Body of pancreas (tissue), 4 donors: ENCODE data around the gene CEACAM1. TPM values are rescaled to one million over a fixed set of nuclear protein-coding genes. Genes with fewer than 3 reads are reported as not detected.

Experiments
- ATAC-seq: fragments of 150-250 bp; one replicate; pipeline ENCODE4 v1.9.1; 2016
- DNase-seq, 4 donors: peaks; one replicate each; pipeline ENCODE4 v3.0.0-alpha.2; 2019
- H3K27ac ChIP-seq, 4 donors: fragments of 200-600 bp; sonication (generic); 1 replicate in 3 of 4; 2 replicates in 1 of 4; pipeline versions ENCODE4 v1.5.1 to v1.6.1; 2016 to 2019; ENCODE audit warnings: mild to moderate bottlenecking in 1 of 4, mixed read lengths in 1 of 4, moderate library complexity in 1 of 4
- H3K27me3 ChIP-seq, 2 donors: fragments of 200-600 bp; sonication (generic); one replicate each; pipeline ENCODE4 v1.6.0; 2016; ENCODE audit warnings: mild to moderate bottlenecking in 1 of 2
- H3K36me3 ChIP-seq, 2 donors: fragments of 200-600 bp; sonication (generic); replicated peaks in 1 of 2; 2 replicates each; pipeline ENCODE4 v1.5.1; 2016; ENCODE audit warnings: low read depth in 2 of 2; ENCODE audit not compliant: insufficient read depth in 1 of 2
- H3K4me1 ChIP-seq: fragments of 200-600 bp; sonication (generic); one replicate; pipeline ENCODE4 v1.6.0; 2016
- H3K4me3 ChIP-seq, 2 donors: fragments of 200-600 bp; sonication (generic); 1 replicate in 1 of 2; 2 replicates in 1 of 2; pipeline ENCODE4 v1.5.1; 2016 to 2019
- H3K9me3 ChIP-seq, 3 donors: fragments of 200-600 bp; sonication (generic); 1 replicate in 2 of 3; 2 replicates in 1 of 3; pipeline ENCODE4 v1.5.1; 2016
- CTCF ChIP-seq, 7 experiments: fragments of 450-650 bp in 4 of 7; fragments of 200-600 bp in 3 of 7; sonication (generic) in 3 of 7; IDR thresholded peaks; one replicate each; pipeline ENCODE4 v1.5.1; 2016 to 2019; ENCODE audit warnings: antibody characterized with exemption in 7 of 7
- POLR2A ChIP-seq, 3 donors: fragments of 450-650 bp; IDR thresholded peaks; one replicate each; pipeline ENCODE4 v1.6.1; 2016; ENCODE audit warnings: antibody characterized with exemption in 3 of 3, mild to moderate bottlenecking in 2 of 3
- whole genome bisulfite sequencing, 2 donors: methylation state at CpG; one replicate each; pipeline ENCODE4 v1.1.5; 2017; 5-methylcytosine and 5-hydroxymethylcytosine counted together
- intact Hi-C: fragments of 100-400 bp; cut with DNase I; formaldehyde crosslinking; loops from one replicate; pipeline ENCODE4 v1.15.1; 2023
- total RNA-seq, 2 donors: library from RNA; depleted of rRNA; stranded (reverse); fragments of >200 nt; gene quantifications; one replicate each; pipeline ENCODE4 v1.1.0, GENCODE V29; 2016

Gene CEACAM1
- total RNA-seq, 2 donors from 2014 or later = 1.8 to 2.3 TPM

- ATAC-seq = no peak
- Histone ChIP-seq H3K36me3 (no peaks in the 10 kb centered on the region), H3K9me3 (no peaks in the 10 kb centered on the region), H3K4me3 (no peak overlapping the region), H3K4me1 (peaks cover 11% of the 10 kb centered on the region), H3K27ac (no peak overlapping the region), H3K27me3 (no peaks in the 10 kb centered on the region)
- intact Hi-C loops = no loop called here
- 82 to 91% methylated on average over 2 of the region's 2 CpGs for WGBS, 2 donors
- no peak for DNase-seq
- TF ChIP-seq POLR2A (IDR thresholded peaks at IDR 0.05) (no peak), CTCF (IDR thresholded peaks at IDR 0.05) (no peak)
Measured at GRCh38 chr19:42477933-42478332, 50.3 kb downstream of the CEACAM1 start.

GRCh38 chr19:42477117-42477516, 51.2 kb downstream of the CEACAM1 start:
- ATAC-seq (no peak), DNase-seq (no peak)
- Histone ChIP-seq H3K4me1 (peaks cover 11% of the 10 kb centered on the region), H3K27ac (no peak overlapping the region), H3K4me3 (no peak overlapping the region), H3K9me3 (no peaks in the 10 kb centered on the region), H3K36me3 (no peaks in the 10 kb centered on the region), H3K27me3 (no peaks in the 10 kb centered on the region)
- TF ChIP-seq CTCF (IDR thresholded peaks at IDR 0.05) (no peak), POLR2A (IDR thresholded peaks at IDR 0.05) (no peak)
- intact Hi-C loops = no loop called here
- 94 to 95% methylated on average over 2 of the region's 2 CpGs for WGBS, 2 donors

- ATAC-seq (no peak), DNase-seq (no peak)
- 77 to 81% methylated on average over 4 of the region's 4 CpGs for WGBS, 2 donors
- intact Hi-C loops = no loop called here
- Histone ChIP-seq H3K36me3 (no peaks in the 10 kb centered on the region), H3K4me3 (no peak overlapping the region), H3K27ac (no peak overlapping the region), H3K4me1 (peaks cover 9% of the 10 kb centered on the region), H3K27me3 (no peaks in the 10 kb centered on the region), H3K9me3 (no peaks in the 10 kb centered on the region)
- TF ChIP-seq POLR2A (IDR thresholded peaks at IDR 0.05) = no peak
- TF ChIP-seq CTCF (IDR thresholded peaks at IDR 0.05) = no peak
Measured at GRCh38 chr19:42475366-42475765, 52.9 kb downstream of the CEACAM1 start.

- no peaks in the 10 kb centered on the region for H3K9me3 ChIP-seq
- 65 to 79% methylated on average over 4 of the region's 4 CpGs for WGBS, 2 donors
- no peaks in the 10 kb centered on the region for H3K27me3 ChIP-seq
- DNase-seq (no peak), ATAC-seq (no peak)
- H3K27ac ChIP-seq = no peak overlapping the region
- intact Hi-C loops = no loop called here
- no peaks in the 10 kb centered on the region for H3K36me3 ChIP-seq
- H3K4me3 ChIP-seq = no peak overlapping the region
- peaks cover 8% of the 10 kb centered on the region for H3K4me1 ChIP-seq
- TF ChIP-seq CTCF (IDR thresholded peaks at IDR 0.05) (no peak), POLR2A (IDR thresholded peaks at IDR 0.05) (no peak)
Measured at GRCh38 chr19:42474743-42475142, 53.5 kb downstream of the CEACAM1 start.

GRCh38 chr19:42473686-42474085, 54.6 kb downstream of the CEACAM1 start:
- peaks cover 8% of the 10 kb centered on the region for H3K4me1 ChIP-seq
- DNase-seq = no peak
- WGBS, 2 donors = 69 to 75% methylated on average over 5 to 6 of the region's 6 CpGs

More at GRCh38 chr19:42473686-42474085, 54.6 kb downstream of the CEACAM1 start:
- no peak for ATAC-seq
- H3K27me3 ChIP-seq = no peaks in the 10 kb centered on the region
- no peak overlapping the region for H3K27ac ChIP-seq
- H3K9me3 ChIP-seq = no peaks in the 10 kb centered on the region
- H3K4me3 ChIP-seq = no peak overlapping the region
- H3K36me3 ChIP-seq = no peaks in the 10 kb centered on the region
- TF ChIP-seq POLR2A (IDR thresholded peaks at IDR 0.05) (no peak), CTCF (IDR thresholded peaks at IDR 0.05) (no peak)
- intact Hi-C loops = no loop called here
